ENCODE data around the gene PSRC1.

PSRC1 gene

DNA sequence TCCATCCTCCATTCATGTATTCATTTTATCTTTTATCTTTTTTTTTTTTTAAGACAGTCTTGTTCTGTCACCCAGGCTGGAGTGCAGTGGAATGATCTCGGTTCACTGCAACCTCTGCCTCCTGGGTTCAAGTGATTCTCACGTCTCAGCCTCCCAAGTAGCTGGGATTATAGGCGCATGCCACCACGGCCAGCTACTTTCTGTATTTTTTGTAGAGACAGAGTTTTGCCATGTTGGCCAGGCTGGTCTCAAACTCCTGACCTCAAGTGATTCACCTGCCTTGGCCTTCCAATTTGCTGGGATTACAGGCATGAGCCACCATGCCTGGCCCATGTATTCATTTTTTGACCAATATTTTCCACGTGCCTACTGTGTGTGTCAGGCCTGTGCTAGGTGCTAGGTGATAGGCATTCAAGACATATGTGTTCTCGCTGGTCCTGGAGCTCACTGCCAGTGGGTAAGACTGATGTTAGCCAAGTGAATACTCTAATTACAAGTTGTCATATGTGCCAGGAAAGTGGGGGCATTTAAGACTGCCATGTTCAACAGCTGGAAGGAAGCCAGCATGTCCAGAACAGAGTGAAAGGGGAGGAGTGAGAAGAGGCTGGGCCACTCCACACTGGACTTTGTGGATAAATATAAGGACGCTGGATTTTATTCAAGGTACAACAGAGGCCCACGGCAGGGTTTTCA, 38.9 kb downstream of the PSRC1 start:
- Histone ChIP-seq H3K4me2 (ENCODE audit: low read length) (no peak overlapping the region), H3K9me3 (ENCODE audit: low read length) (no peaks in the 10 kb centered on the region), H3K4me1 (ENCODE audit: insufficient read depth, low read length, severe bottlenecking) (peaks cover 3% of the 10 kb centered on the region), H2AFZ (ENCODE audit: low read length) (no peak overlapping the region), H3F3A (ENCODE audit: insufficient read depth, low read length) (no peaks in the 10 kb centered on the region), H3K27ac (ENCODE audit: low read depth, low read length, poor library complexity, severe bottlenecking) (no peak overlapping the region), H3K27me3 (ENCODE audit: insufficient read depth, low read length) (no peaks in the 10 kb centered on the region), H3K36me3 (ENCODE audit: insufficient read depth, low read length) (peaks cover 8% of the 10 kb centered on the region), H3K79me2 (ENCODE audit: insufficient read depth, low read length) (no peaks in the 10 kb centered on the region), H3K9ac (ENCODE audit: low read length) (no peak overlapping the region), H4K20me1 (ENCODE audit: insufficient read depth, low read length) (no peaks in the 10 kb centered on the region), H3K4me3 (ENCODE audit: low read depth, low read length, poor library complexity, severe bottlenecking) (no peak overlapping the region), H3K9me2 (ENCODE audit: low read depth, low read length) (no peaks in the 10 kb centered on the region)
- no peak for TF ChIP-seq EZH2 (IDR thresholded peaks at IDR 0.05; ENCODE audit: borderline replicate concordance, low read length)
- TF ChIP-seq, protein P1, sequence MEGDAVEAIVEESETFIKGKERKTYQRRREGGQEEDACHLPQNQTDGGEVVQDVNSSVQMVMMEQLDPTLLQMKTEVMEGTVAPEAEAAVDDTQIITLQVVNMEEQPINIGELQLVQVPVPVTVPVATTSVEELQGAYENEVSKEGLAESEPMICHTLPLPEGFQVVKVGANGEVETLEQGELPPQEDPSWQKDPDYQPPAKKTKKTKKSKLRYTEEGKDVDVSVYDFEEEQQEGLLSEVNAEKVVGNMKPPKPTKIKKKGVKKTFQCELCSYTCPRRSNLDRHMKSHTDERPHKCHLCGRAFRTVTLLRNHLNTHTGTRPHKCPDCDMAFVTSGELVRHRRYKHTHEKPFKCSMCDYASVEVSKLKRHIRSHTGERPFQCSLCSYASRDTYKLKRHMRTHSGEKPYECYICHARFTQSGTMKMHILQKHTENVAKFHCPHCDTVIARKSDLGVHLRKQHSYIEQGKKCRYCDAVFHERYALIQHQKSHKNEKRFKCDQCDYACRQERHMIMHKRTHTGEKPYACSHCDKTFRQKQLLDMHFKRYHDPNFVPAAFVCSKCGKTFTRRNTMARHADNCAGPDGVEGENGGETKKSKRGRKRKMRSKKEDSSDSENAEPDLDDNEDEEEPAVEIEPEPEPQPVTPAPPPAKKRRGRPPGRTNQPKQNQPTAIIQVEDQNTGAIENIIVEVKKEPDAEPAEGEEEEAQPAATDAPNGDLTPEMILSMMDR (IDR thresholded peaks at IDR 0.05; ENCODE audit: low read length): no peak

DNA sequence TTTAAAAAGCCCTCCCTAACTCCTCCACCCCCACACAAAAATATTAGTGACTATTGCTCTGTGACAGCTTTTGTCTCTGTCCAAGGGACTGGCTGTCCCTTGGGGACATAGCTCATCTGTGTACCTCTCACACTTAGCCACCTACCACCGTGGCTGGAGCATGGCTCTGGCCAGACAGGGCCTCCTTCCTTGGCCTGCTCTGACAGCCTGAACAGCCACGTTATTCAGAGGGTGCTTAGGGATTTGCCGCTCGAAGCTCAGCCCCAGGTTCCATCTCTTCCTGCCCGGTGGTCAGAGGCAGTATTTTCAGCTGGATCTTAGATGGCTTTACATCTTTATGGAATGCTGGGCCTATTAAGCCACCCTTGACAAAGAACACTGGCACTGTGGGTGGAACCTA, 39.7 kb downstream of the PSRC1 start:
- no peaks in the 10 kb centered on the region for H3F3A ChIP-seq (ENCODE audit: insufficient read depth, low read length)
- no peaks in the 10 kb centered on the region for H3K4me1 ChIP-seq (ENCODE audit: insufficient read depth, low read length, severe bottlenecking)
- peaks cover 15% of the 10 kb centered on the region for H3K36me3 ChIP-seq (ENCODE audit: insufficient read depth, low read length)
- no peaks in the 10 kb centered on the region for H3K9me3 ChIP-seq (ENCODE audit: low read length)
- no peak overlapping the region for H3K4me2 ChIP-seq (ENCODE audit: low read length)
- H3K9me2 ChIP-seq (ENCODE audit: low read depth, low read length): no peaks in the 10 kb centered on the region
- no peak overlapping the region for H3K27ac ChIP-seq (ENCODE audit: low read depth, low read length, poor library complexity, severe bottlenecking)
- H4K20me1 ChIP-seq (ENCODE audit: insufficient read depth, low read length): no peaks in the 10 kb centered on the region
- H3K4me3 ChIP-seq (ENCODE audit: low read depth, low read length, poor library complexity, severe bottlenecking): no peak overlapping the region
- no peaks in the 10 kb centered on the region for H3K79me2 ChIP-seq (ENCODE audit: insufficient read depth, low read length)
- H3K9ac ChIP-seq (ENCODE audit: low read length): no peak overlapping the region
- no peak overlapping the region for H2AFZ ChIP-seq (ENCODE audit: low read length)
- TF ChIP-seq EZH2 (IDR thresholded peaks at IDR 0.05; ENCODE audit: borderline replicate concordance, low read length): no peak
- TF ChIP-seq, protein P1 (IDR thresholded peaks at IDR 0.05; ENCODE audit: low read length): no peak
- no peaks in the 10 kb centered on the region for H3K27me3 ChIP-seq (ENCODE audit: insufficient read depth, low read length)

DNA sequence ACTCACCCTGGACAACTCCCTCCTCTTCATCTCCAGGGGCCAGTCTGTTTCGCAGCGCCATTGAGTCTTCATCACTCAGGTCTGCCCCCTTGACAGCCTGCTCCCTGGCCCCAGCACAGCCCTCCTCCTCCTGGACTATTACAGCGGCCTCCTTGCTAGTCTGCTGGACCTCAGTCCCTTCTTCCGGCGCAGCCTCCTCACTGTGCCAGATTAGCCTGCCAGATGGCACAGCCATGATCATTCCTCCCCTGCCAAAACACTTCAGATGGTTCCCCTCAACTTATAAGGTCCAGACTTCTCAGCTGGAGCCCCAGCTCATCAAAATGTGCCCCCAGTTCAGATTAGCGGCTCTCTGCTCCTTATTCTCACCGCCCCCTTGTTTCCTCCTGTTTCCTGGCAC, 40.6 kb downstream of the PSRC1 start:
- H3K9me3 ChIP-seq (ENCODE audit: low read length): no peaks in the 10 kb centered on the region
- H3K27ac ChIP-seq (ENCODE audit: low read depth, low read length, poor library complexity, severe bottlenecking): no peak overlapping the region
- H3K9me2 ChIP-seq (ENCODE audit: low read depth, low read length): no peaks in the 10 kb centered on the region
- no peak overlapping the region for H3K9ac ChIP-seq (ENCODE audit: low read length)
- no peak overlapping the region for H3K4me3 ChIP-seq (ENCODE audit: low read depth, low read length, poor library complexity, severe bottlenecking)
- no peaks in the 10 kb centered on the region for H3K27me3 ChIP-seq (ENCODE audit: insufficient read depth, low read length)
- no peak overlapping the region for H3K4me2 ChIP-seq (ENCODE audit: low read length)
- H4K20me1 ChIP-seq (ENCODE audit: insufficient read depth, low read length): no peaks in the 10 kb centered on the region
- H3F3A ChIP-seq (ENCODE audit: insufficient read depth, low read length): no peaks in the 10 kb centered on the region
- H3K4me1 ChIP-seq (ENCODE audit: insufficient read depth, low read length, severe bottlenecking): no peaks in the 10 kb centered on the region
- peaks cover 24% of the 10 kb centered on the region for H3K36me3 ChIP-seq (ENCODE audit: insufficient read depth, low read length)
- H3K79me2 ChIP-seq (ENCODE audit: insufficient read depth, low read length): no peaks in the 10 kb centered on the region
- no peak overlapping the region for H2AFZ ChIP-seq (ENCODE audit: low read length)
- no peak for TF ChIP-seq EZH2 (IDR thresholded peaks at IDR 0.05; ENCODE audit: borderline replicate concordance, low read length)
- TF ChIP-seq, protein P1 (IDR thresholded peaks at IDR 0.05; ENCODE audit: low read length): no peak
